ES-I3 (cell line): ENCODE data around the gene FAM241A.
A peak's percentile ranks its signal among the peaks of the same experiment; 100 is the strongest.
"Not testable (repeated sequence)": the region's sequence is repeated elsewhere in the genome, so short reads cannot be mapped to it uniquely, and the experiment has no call there.

Experiments
- H3K36me3 ChIP-seq: 2 replicates; pipeline ENCODE4 v1.6.1; 2013; ENCODE audit warnings: mild to moderate bottlenecking, low read length, control low read depth, moderate library complexity; ENCODE audit not compliant: insufficient read depth
- H3K4me1 ChIP-seq: 2 replicates; pipeline ENCODE4 v1.6.1; 2013; ENCODE audit warnings: mild to moderate bottlenecking, control low read depth, low read length; ENCODE audit not compliant: insufficient read depth
- H3K9ac ChIP-seq: 2 replicates; pipeline ENCODE4 v1.6.1; 2013; ENCODE audit warnings: low read depth, mild to moderate bottlenecking, low read length, moderate library complexity
- H3K9me3 ChIP-seq: 2 replicates; pipeline ENCODE4 v1.6.1; 2013; ENCODE audit warnings: mild to moderate bottlenecking, low read length, moderate library complexity; ENCODE audit not compliant: control insufficient read depth, insufficient read depth

FAM241A gene

GRCh38 chr4:112201915-112202505, 56.8 kb downstream of the FAM241A start:
- peaks cover 5% of the 10 kb centered on the region; the same call in 1 of the 2 replicates for H3K4me1 ChIP-seq
- H3K9me3 ChIP-seq = no peaks in the 10 kb centered on the region
- no peak overlapping the region for H3K9ac ChIP-seq
- no peaks in the 10 kb centered on the region for H3K36me3 ChIP-seq

GRCh38 chr4:112203593-112203992, 58.3 kb downstream of the FAM241A start:
- no peaks in the 10 kb centered on the region for H3K9me3 ChIP-seq
- H3K4me1 ChIP-seq = peaks cover 5% of the 10 kb centered on the region; the same call in 1 of the 2 replicates
- H3K9ac ChIP-seq = no peak overlapping the region
- H3K36me3 ChIP-seq = no peaks in the 10 kb centered on the region

GRCh38 chr4:112206431-112206830, 61.2 kb downstream of the FAM241A start:
- Histone ChIP-seq H3K9me3 (no peaks in the 10 kb centered on the region), H3K9ac (no peak overlapping the region), H3K36me3 (no peaks in the 10 kb centered on the region), H3K4me1 (peaks cover 5% of the 10 kb centered on the region; the same call in 1 of the 2 replicates)

GRCh38 chr4:112208137-112209095, 63.2 kb downstream of the FAM241A start:
- H3K4me1 ChIP-seq, H3K9ac ChIP-seq, H3K36me3 ChIP-seq: not testable (repeated sequence)

GRCh38 chr4:112210777-112211176, 65.5 kb downstream of the FAM241A start:
- H3K4me1 ChIP-seq = no peaks in the 10 kb centered on the region
- 0 out of 2 replicates have a peak, but pooled peaks cover 3% of the 10 kb centered on the region for H3K9me3 ChIP-seq
- H3K36me3 ChIP-seq = no peaks in the 10 kb centered on the region
- H3K9ac ChIP-seq = no peak overlapping the region

More at GRCh38 chr4:112208137-112209095, 63.2 kb downstream of the FAM241A start:
- H3K9me3 ChIP-seq = not testable (repeated sequence)

- no peaks in the 10 kb centered on the region for H3K4me1 ChIP-seq
- H3K9ac ChIP-seq = no peak overlapping the region
- H3K9me3 ChIP-seq = 0 out of 2 replicates have a peak, but pooled peaks cover 3% of the 10 kb centered on the region
- H3K36me3 ChIP-seq = no peaks in the 10 kb centered on the region
These were observed 67.8 kb downstream of the FAM241A start for GRCh38 chr4:112213091-112213490.

- Histone ChIP-seq H3K36me3 (no peaks in the 10 kb centered on the region), H3K4me1 (no peaks in the 10 kb centered on the region), H3K9ac (no peak overlapping the region), H3K9me3 (0 out of 2 replicates have a peak, but pooled peaks cover 3% of the 10 kb centered on the region)
These were observed 68.6 kb downstream of the FAM241A start for GRCh38 chr4:112213856-112214255.

GRCh38 chr4:112214390-112215264, 69.4 kb downstream of the FAM241A start:
- Histone ChIP-seq H3K9ac (no peak overlapping the region), H3K36me3 (no peaks in the 10 kb centered on the region), H3K4me1 (no peaks in the 10 kb centered on the region), H3K9me3 (0 out of 2 replicates have a peak, but pooled peaks cover 3% of the 10 kb centered on the region)

GRCh38 chr4:112219826-112220366, 74.6 kb downstream of the FAM241A start:
- Histone ChIP-seq H3K9ac (no peak overlapping the region), H3K4me1 (no peaks in the 10 kb centered on the region), H3K36me3 (no peaks in the 10 kb centered on the region), H3K9me3 (0 out of 2 replicates have a peak, but pooled peaks cover 3% of the 10 kb centered on the region)

- Histone ChIP-seq H3K9me3 (0 out of 2 replicates have a peak, but pooled peaks cover 3% of the 10 kb centered on the region), H3K4me1 (no peaks in the 10 kb centered on the region), H3K36me3 (no peaks in the 10 kb centered on the region), H3K9ac (no peak overlapping the region)
These were observed 77.1 kb downstream of the FAM241A start for GRCh38 chr4:112222219-112222955.

- H3K9me3 ChIP-seq = 0 out of 2 replicates have a peak, but pooled peaks cover 3% of the 10 kb centered on the region
- no peaks in the 10 kb centered on the region; the same call in 1 of the 2 replicates for H3K4me1 ChIP-seq
- H3K9ac ChIP-seq = no peak overlapping the region
- no peaks in the 10 kb centered on the region for H3K36me3 ChIP-seq
These were observed 79.9 kb downstream of the FAM241A start for GRCh38 chr4:112225157-112225556.

GRCh38 chr4:112230879-112231778, 85.9 kb downstream of the FAM241A start:
- Histone ChIP-seq H3K36me3 (no peaks in the 10 kb centered on the region), H3K9ac (peak overlapping the region; percentile 99), H3K9me3 (no peaks in the 10 kb centered on the region), H3K4me1 (peaks cover 3% of the 10 kb centered on the region; the same call in 1 of the 2 replicates)
